Panc1 (cell line): ENCODE data around the gene CASP14. TPM values are rescaled to one million over a fixed set of nuclear protein-coding genes. Genes with fewer than 3 reads are reported as not detected.

Experiments used
- ATAC-seq: fragments of 200-7000 bp; cut with Tn5 transposase; 2 replicates; pipeline ENCODE4 v1.9.1; 2020; ENCODE audit warnings: mild to moderate bottlenecking, moderate library complexity
- BruUV-seq: library from RNA; stranded (reverse); fragments of 400-500 nt; replicated peaks from 2 replicates; lab custom pipeline; 2021; lab: Mats Ljungman, UMichigan
- CTCF ChIA-PET: fragments of 300-600 bp; sonication (Branson Sonifier 250); formaldehyde crosslinking; loops from one replicate; lab custom pipeline; 2022; ENCODE audit warnings: antibody characterized with exemption; lab: Charles Lee
- POLR2A ChIA-PET: fragments of 300-600 bp; sonication (Branson Sonifier 250); formaldehyde crosslinking; loops from one replicate; lab custom pipeline; 2022; ENCODE audit warnings: antibody characterized with exemption; lab: Charles Lee
- DNase-seq: peaks from one replicate; pipeline ENCODE4 v3.0.0-alpha.2; 2010; ENCODE audit warnings: low read depth, low spot score
- H3K27ac ChIP-seq: 2 replicates; pipeline ENCODE4 v1.5.1; 2011; ENCODE audit warnings: mild to moderate bottlenecking, low read length, inconsistent platforms
- H3K27me3 ChIP-seq: fragments of 200-500 bp; sonication (Bioruptor generic); 2 replicates; pipeline ENCODE4 v1.6.0; 2014; ENCODE audit warnings: low read length, inconsistent platforms; ENCODE audit not compliant: control insufficient read depth, insufficient read depth
- H3K36me3 ChIP-seq: fragments of 200-500 bp; sonication (Bioruptor generic); 2 replicates; pipeline ENCODE4 v1.5.1; 2014; ENCODE audit warnings: inconsistent platforms, mild to moderate bottlenecking, low read length, moderate library complexity; ENCODE audit not compliant: control insufficient read depth, insufficient read depth
- H3K4me1 ChIP-seq: 2 replicates; pipeline ENCODE4 v1.5.1; 2011; ENCODE audit warnings: inconsistent platforms, mild to moderate bottlenecking, low read length, moderate library complexity; ENCODE audit not compliant: control insufficient read depth, insufficient read depth
- H3K4me3 ChIP-seq, 2 experiments: 2 replicates each; pipeline ENCODE4 v1.5.1; 2011 to 2012; ENCODE audit warnings: low read depth in 2 of 2, low read length in 2 of 2, mild to moderate bottlenecking in 2 of 2, inconsistent platforms in 1 of 2, moderate library complexity in 1 of 2
- H3K9me3 ChIP-seq: fragments of 200-500 bp; sonication (Bioruptor generic); 2 replicates; pipeline ENCODE4 v1.5.1; 2014; ENCODE audit warnings: low read depth, mild to moderate bottlenecking, inconsistent platforms, low read length, moderate library complexity; ENCODE audit not compliant: control insufficient read depth, insufficient read depth
- POLR2AphosphoS5 ChIP-seq: IDR thresholded peaks from 2 replicates; pipeline ENCODE4 v1.6.1; 2012; ENCODE audit warnings: mild to moderate bottlenecking, low read depth, low read length, moderate library complexity
- SIN3A ChIP-seq: IDR thresholded peaks from 2 replicates; pipeline ENCODE4 v1.6.1; 2012; ENCODE audit warnings: low read depth, mild to moderate bottlenecking, low read length, moderate library complexity, borderline replicate concordance; ENCODE audit not compliant: insufficient read depth
- TCF7L2 ChIP-seq: IDR thresholded peaks from 2 replicates; pipeline ENCODE4 v1.6.1; 2011; ENCODE audit warnings: mild to moderate bottlenecking, low read depth, low read length, inconsistent platforms
- in situ Hi-C: cut with HindIII; loops from 2 replicates; pipeline ENCODE4 v1.10.0; 2016; ENCODE audit warnings: low sequenced_read_pairs, low pct_unique_long_range_greater_than_20kb
- intact Hi-C: fragments of 100-400 bp; cut with micrococcal nuclease; formaldehyde crosslinking; loops from one replicate; pipeline ENCODE4 v1.10.0; 2022; ENCODE audit not compliant: unreplicated experiment
- total RNA-seq: library from RNA; stranded (reverse); gene quantifications from one replicate; pipeline ENCODE4 v1.2.1, GENCODE V29; 2021; ENCODE audit not compliant: unreplicated experiment
- TF ChIP-seq, protein P1 (sequence below): fragments of 450-650 bp; IDR thresholded peaks from 2 replicates; pipeline ENCODE4 v1.5.1; 2017; ENCODE audit warnings: mild to moderate bottlenecking
- TF ChIP-seq, protein P2 (sequence below), 2 experiments: IDR thresholded peaks; 2 replicates each; pipeline ENCODE4 v1.6.1; 2011 to 2012; ENCODE audit warnings: low read depth in 2 of 2, control low read depth in 1 of 2, low read length in 1 of 2, mild to moderate bottlenecking in 1 of 2, moderate library complexity in 1 of 2; ENCODE audit not compliant: insufficient read depth in 1 of 2

Gene CASP14
- total RNA-seq, 1 experiment from 2014 or later = not detected

DNA sequence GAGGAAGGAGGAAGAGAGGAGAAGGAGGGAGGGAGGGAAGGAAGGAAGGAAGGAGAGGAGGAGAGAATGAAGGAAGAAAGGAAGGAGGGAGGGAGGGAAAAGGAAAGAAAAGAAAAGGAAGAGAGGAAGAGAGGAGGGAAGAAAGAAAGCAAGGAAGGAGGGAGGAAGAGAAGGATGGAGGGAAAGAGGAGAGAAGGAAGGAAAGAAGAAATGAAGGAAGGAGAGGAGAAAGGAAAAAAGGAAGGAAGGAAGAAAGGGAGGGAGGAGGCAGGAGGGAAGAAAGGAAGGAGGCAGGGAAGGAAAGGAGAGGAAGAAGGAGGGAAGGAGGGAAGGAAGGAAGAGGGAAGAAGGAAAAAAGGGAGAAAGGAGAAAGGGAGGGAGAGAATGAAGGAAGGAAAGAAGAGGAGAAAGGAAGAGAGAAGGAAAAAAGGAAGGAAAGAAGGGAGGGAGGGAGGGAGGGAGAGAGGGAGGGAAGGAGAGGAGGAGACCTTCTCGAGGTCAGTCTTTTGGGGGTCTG lies 13.4 kb upstream of the CASP14 start:
- Histone ChIP-seq H3K27me3 (no peaks in the 10 kb centered on the region), H3K9me3 (no peaks in the 10 kb centered on the region), H3K4me3 (no peak overlapping the region), H3K4me1 (0 out of 2 replicates have a peak, but pooled peaks cover 4% of the 10 kb centered on the region), H3K27ac (no peak overlapping the region), H3K36me3 (no peaks in the 10 kb centered on the region)
- no peak for DNase-seq
- CTCF ChIA-PET = interaction anchor here (0.6 to 0.7 kb wide), 2 partner anchors 9 to 691 kb away, joined by 5 to 7 read pairs; no protein-coding TSS in a partner anchor
- TF ChIP-seq POLR2AphosphoS5 = no peak
- TF ChIP-seq, protein P1, sequence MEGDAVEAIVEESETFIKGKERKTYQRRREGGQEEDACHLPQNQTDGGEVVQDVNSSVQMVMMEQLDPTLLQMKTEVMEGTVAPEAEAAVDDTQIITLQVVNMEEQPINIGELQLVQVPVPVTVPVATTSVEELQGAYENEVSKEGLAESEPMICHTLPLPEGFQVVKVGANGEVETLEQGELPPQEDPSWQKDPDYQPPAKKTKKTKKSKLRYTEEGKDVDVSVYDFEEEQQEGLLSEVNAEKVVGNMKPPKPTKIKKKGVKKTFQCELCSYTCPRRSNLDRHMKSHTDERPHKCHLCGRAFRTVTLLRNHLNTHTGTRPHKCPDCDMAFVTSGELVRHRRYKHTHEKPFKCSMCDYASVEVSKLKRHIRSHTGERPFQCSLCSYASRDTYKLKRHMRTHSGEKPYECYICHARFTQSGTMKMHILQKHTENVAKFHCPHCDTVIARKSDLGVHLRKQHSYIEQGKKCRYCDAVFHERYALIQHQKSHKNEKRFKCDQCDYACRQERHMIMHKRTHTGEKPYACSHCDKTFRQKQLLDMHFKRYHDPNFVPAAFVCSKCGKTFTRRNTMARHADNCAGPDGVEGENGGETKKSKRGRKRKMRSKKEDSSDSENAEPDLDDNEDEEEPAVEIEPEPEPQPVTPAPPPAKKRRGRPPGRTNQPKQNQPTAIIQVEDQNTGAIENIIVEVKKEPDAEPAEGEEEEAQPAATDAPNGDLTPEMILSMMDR = no peak
- TF ChIP-seq, protein P2, sequence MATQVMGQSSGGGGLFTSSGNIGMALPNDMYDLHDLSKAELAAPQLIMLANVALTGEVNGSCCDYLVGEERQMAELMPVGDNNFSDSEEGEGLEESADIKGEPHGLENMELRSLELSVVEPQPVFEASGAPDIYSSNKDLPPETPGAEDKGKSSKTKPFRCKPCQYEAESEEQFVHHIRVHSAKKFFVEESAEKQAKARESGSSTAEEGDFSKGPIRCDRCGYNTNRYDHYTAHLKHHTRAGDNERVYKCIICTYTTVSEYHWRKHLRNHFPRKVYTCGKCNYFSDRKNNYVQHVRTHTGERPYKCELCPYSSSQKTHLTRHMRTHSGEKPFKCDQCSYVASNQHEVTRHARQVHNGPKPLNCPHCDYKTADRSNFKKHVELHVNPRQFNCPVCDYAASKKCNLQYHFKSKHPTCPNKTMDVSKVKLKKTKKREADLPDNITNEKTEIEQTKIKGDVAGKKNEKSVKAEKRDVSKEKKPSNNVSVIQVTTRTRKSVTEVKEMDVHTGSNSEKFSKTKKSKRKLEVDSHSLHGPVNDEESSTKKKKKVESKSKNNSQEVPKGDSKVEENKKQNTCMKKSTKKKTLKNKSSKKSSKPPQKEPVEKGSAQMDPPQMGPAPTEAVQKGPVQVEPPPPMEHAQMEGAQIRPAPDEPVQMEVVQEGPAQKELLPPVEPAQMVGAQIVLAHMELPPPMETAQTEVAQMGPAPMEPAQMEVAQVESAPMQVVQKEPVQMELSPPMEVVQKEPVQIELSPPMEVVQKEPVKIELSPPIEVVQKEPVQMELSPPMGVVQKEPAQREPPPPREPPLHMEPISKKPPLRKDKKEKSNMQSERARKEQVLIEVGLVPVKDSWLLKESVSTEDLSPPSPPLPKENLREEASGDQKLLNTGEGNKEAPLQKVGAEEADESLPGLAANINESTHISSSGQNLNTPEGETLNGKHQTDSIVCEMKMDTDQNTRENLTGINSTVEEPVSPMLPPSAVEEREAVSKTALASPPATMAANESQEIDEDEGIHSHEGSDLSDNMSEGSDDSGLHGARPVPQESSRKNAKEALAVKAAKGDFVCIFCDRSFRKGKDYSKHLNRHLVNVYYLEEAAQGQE (IDR thresholded peaks at IDR 0.05; ENCODE audit: insufficient read depth in 1 of 2, low read depth in 2 of 2, low read length in 1 of 2) = no peak
- no peak for TF ChIP-seq TCF7L2
- no peak for TF ChIP-seq SIN3A
- no peak for ATAC-seq
- POLR2A ChIA-PET = no interaction called here
- intact Hi-C loops (no loop called here), in situ Hi-C loops (no loop called here)
- no TSS peak for BruUV-seq

DNA sequence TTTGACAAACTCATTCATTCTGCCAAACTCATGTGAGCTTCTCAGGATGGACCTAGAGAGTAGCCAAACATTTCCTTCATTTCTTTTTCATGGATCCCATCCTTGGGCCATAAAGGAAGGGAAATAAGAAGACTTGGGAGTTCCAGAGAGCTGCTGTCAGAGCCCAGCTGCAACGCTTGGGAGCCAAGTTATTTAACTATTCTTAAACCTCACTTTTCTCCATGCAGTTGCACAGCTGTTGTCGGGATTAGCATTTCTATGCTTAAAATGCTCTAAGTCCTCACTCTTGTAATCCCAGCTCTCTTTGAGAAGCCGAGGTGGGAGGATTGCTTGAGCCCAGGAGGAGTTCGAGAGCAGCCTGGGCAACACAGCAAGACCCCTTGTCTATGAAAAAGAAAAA lies 11.7 kb upstream of the CASP14 start:
- BruUV-seq = no TSS peak
- ATAC-seq = no peak
- ChIA-PET POLR2A (no interaction called here), CTCF (no interaction called here)
- Histone ChIP-seq H3K27ac (no peak overlapping the region), H3K4me1 (0 out of 2 replicates have a peak, but pooled peaks cover 4% of the 10 kb centered on the region), H3K9me3 (no peaks in the 10 kb centered on the region), H3K36me3 (no peaks in the 10 kb centered on the region), H3K4me3 (no peak overlapping the region), H3K27me3 (no peaks in the 10 kb centered on the region)
- in situ Hi-C loops (no loop called here), intact Hi-C loops (no loop called here)
- no peak for DNase-seq
- TF ChIP-seq SIN3A (no peak), TCF7L2 (no peak), POLR2AphosphoS5 (no peak)
- TF ChIP-seq, protein P1 = no peak
- TF ChIP-seq, protein P2 (IDR thresholded peaks at IDR 0.05; ENCODE audit: insufficient read depth in 1 of 2, low read depth in 2 of 2, low read length in 1 of 2) = no peak
